HG03135 (cell line): Measurements from ENCODE around the gene TNK2.

ENCODE experiments used
- ATAC-seq: cut with Tn5 transposase; IDR thresholded peaks from one replicate; pipeline ENCODE4 v1.9.1; 2021; ENCODE audit warnings: mild to moderate bottlenecking, moderate library complexity; ENCODE audit not compliant: unreplicated experiment

Gene TNK2

DNA sequence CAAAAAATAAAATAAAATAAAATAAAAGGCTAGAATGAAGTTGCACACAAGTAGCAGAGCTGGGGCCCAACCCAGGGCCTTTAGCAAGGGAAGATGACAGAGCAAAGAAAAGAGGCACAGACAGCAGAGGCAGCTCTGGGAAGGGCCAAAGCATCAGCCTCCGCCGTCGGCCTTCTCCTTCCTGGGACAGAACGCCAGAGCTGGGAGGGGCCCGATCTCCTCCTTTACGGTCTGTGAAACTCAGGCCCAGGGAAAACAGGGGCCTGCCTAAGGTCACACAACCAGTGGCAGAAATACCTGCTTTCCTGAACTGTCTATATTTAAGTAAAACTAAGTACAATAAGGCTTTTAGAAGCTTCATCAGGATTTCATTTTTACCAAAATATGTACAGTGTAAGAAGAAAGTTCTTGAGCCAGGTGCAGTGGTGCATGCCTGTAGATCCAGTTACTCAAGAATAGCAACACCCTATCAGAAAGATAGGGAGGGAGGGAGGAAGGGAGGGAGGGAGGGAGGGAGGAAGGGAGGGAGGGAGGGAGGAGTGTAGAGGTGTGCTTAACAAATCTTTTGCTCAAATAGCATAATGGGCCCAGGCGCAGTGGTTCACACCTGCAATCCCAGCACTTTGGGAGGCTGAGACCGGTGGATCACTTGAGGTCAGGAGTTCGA, 53.6 kb downstream of the TNK2 start:
- ATAC-seq: no peak

DNA sequence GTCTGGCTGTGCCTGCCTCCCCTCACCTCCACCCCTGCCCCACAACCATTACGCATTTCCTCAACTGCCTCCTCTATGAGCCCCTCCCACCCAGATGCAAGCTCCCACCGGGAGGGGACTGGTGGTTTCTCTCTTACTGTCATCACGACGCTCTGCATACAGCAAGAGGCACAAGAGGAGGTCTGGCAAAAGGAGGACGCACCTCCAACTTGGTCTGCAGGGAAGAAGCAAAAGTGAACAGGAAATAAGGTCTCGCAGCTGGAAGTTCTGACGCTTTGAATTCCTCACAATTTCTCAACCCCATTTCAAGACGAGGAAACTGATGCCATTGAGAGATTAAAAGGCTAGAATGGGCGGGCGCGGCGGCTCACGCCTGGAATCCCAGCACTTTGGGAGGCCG, 54.4 kb downstream of the TNK2 start:
- no peak for ATAC-seq

- no peak for ATAC-seq
Measured at GRCh38 chr3:195853036-195853435, 55.3 kb downstream of the TNK2 start.

- peak; percentile 91 for ATAC-seq
Measured at GRCh38 chr3:195850857-195851543, 57.4 kb downstream of the TNK2 start.

- no peak for ATAC-seq
Measured at GRCh38 chr3:195849322-195850074, 58.9 kb downstream of the TNK2 start.

DNA sequence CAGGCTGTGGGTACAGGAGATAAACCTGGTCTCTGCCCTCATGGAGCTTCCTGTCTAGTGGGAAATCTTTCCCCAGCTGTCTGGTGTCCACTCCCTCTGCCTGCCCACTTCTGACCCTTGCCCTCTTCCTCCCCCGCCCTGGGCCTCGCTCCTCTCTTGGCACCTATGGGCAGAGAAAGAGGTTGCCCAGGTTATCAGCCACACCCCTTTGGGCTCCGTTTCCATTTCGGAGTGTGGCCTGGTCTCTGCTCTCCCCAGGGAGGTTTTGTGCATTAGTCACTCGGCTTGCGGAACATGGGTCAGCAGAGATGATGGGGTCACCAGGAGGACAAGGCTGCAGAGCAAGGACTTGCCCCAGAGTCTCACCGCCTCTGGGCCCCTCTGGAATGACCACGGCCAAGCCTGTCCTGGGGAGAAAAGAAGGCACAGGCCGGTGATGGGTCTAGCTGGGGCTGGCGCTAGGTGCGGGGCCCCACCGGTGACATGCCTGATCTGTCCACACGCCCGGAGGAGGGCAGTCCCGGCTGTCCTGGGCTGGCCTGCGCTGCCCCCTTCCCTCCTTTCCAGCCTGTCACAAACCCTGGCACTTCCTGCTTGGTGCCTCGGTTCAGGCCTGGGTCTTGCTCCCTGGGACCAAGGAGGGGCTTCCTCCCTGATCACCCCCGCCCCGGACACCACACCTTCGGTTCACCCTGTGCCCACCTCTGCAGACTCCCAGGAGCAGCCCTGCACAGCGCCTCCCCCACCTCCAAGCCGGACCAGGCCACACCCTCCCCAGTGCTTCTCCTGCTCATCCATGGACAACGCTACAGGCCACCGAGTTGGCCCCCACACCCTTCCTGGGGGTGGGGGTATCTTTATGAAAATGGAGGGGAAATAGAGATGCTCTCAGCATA, 61.0 kb downstream of the TNK2 start:
- no peak for ATAC-seq

DNA sequence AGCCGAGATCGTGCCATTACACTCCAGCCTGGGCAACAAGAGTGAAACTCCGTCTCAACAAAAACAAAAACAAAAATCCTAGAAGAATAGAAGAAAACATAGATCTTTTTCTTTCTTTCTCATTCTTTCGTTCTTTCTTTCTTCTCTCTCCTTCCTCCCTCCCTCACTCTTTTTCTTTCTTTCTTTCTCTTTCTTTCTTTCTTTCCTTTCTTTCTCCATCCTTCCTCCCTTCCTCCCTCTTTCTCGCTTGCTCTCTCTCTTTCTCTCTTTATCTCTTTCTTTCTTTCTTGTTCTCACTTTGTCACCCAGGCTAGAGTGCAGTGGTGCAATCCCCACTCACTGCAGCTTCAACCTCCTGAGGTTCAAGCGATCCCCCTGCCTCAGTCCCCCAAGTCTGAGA, 62.9 kb downstream of the TNK2 start:
- ATAC-seq: no peak

- ATAC-seq: no peak
Measured at GRCh38 chr3:195844671-195845218, 63.6 kb downstream of the TNK2 start.

- ATAC-seq: no peak
Measured at GRCh38 chr3:195839260-195840010, 68.9 kb downstream of the TNK2 start.

DNA sequence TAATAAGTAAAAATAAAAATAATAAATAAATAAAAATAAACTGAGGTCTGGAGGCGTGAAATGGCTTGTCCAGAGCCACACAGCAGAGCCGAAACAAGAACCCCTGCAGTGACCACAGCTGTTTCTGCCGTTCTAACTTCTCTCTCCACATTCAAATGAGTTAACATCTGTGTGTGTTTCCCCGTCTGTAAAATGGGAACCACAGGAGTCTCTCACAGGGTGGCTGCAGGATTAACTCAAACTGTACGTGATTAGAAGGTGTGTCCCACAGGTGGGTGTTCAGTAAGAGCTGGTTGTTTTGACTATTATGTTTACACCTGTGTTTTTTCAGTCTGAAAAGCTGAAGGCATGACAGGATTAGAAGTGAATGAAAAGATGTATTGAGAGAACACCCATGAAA, 69.6 kb downstream of the TNK2 start:
- no peak for ATAC-seq

GRCh38 chr3:195836476-195837135, 71.7 kb downstream of the TNK2 start:
- ATAC-seq: no peak

DNA sequence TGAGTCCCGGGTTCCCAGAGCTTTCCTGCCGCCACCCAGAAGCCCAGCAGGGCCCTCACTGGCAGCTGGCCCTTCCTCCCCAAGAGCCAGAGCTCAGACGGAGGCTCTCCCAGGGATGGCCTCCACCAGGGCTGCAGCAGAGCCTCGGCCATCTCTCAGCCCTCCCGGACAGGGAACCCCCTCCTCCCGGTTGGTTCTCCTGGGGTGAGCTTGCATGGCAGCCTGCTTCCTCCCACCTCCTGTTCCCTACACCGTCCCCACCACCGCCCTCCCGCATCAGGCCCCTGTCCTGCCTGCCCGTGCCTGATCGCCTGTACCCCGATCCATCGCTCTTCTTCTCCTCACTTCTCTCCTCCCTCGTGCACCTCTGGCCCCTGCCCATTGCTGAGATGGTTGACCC, 72.6 kb downstream of the TNK2 start:
- no peak for ATAC-seq

DNA sequence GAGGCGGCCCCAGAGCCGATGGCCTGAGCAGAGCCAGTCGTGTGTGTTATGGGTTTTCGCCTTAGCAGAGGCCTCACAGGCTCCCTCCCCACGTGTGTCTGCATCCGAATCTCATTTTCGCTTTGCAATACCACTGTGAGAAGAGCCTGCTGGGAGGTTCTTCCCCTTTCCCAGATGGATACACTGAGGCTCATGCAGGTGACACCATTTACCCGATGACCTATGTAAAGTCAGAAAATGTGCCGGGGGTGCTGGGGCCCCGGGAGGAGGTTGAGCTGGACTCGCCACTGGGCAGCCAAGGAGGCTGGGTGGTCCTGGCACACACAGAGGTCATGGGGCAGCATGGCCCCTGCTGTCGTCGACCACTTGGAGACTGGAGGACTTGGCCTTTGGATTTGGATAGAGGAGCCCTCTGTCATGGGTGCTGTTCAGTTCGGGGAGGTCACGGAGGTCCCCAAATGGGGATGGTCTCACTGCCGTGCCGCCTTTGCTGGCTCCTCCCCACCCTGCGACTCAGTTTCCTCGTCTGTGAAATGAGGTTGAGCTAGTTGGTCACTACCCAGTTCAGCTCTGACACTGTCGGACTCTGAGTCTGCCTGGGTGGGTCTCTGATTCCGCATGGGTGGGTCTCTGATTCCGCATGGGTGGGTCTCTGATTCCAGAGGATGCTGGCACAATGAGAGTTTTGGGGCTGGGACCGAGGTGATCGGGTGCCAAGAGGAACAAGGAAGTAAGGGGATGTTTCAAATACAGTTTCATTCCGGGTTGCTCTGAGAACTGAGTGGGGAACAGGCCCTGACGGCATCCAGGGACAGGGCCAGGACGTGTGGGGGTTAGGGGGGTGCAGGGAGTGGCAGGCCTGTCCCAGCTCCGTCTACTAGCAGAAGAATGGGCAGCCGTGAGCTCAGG, 73.4 kb downstream of the TNK2 start:
- ATAC-seq: no peak

DNA sequence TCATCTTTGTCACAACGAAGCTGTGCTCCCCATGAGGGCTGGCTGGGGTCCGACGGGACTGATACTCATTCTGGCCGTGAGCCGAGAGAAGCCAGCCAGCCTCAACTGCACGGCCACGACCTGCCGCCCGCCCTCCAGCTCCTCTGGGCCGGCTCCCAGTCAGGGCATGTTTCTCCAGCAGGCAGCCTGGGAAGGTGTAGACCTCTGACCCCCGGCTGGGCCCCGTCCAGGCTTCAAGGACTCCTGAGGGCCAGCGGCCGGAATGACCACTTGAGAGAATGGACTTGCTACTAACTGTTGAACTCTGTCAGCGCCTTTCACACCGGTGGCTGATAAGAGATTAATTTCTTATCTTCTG, 78.5 kb downstream of the TNK2 start:
- ATAC-seq: no peak

DNA sequence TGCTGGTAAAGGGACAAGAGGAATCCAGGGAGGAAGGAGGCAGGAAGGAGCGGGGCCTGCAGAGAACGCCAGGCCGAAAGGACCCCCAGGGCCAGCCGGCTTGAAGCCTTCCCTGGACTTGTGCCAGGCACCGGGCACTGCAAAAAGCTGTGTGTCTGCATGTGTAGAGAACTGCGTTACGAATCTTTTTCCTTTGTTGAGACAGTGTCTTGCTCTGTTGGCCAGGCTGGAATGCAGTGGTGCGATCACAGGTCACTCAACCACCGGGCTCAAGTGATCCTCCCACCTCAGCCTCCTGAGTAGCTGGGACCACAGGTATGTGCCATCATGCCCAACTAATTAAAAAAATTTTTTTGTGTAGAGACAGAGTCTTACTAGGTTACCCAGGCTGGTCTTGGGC, 79.6 kb downstream of the TNK2 start:
- ATAC-seq: no peak

DNA sequence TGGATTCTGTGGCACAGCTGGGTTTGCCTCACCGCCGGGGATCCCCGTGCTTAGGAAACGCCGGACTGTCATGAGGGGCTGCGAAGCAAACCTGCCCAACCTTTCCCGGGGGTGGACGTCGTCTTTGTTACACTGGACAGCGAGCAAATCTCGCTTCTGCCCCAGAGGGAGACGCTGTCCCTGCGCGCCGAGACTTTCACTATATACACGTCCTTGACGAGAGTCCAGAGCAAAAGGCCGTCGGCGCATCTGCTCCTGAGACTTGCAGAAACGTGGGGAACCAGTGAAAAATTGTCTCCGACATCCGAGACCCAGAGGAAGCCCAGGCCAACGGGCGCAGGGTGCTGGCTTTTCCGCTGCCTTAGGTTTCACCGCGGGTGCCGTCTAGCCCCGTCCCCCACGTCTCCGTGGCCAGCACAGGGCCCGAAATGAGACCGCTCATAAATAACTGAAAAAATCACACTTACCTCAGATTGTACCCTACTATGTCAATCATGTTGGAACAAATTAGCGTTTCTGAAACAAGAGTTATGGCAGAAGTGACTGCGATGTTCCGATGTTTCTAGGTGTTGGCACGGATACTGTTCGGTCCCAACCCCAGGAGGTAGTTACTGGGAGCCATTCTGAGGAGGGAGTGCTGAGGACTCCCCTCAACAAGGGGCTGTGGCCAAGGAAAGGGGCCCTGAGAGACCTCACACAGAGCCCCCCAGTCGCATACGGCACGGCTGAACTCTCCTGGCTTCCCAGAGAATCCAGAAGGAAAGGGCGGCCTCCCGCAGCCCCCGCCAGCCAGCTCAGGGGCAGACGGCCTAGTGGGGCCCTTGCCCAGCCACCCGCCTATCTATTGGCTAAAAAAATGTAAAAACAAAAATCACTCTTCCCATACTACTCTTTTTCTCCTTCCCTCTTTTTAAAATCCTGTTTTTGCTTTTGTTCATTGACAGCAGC, 82.2 kb downstream of the TNK2 start:
- no peak for ATAC-seq

- no peak for ATAC-seq
Measured at GRCh38 chr3:195825191-195825588, 83.2 kb downstream of the TNK2 start.
